Naive thymus-derived CD4-positive, alpha-beta T cell (primary cell): Measurements from ENCODE around the gene OXLD1. TPM values are rescaled to one million over a fixed set of nuclear protein-coding genes. Genes with fewer than 3 reads are reported as not detected.
A peak's percentile ranks its signal among the peaks of the same experiment; 100 is the strongest.

Experiments used
- ATAC-seq: fragments of 150-1000 bp; cut with Tn5 transposase; 2 replicates; pipeline ENCODE4 v1.10.0; 2021; ENCODE audit warnings: mild to moderate bottlenecking, moderate library complexity
- CTCF ChIA-PET: fragments of 350-600 bp; sonication (Branson Sonifier 250); formaldehyde crosslinking; loops from one replicate; lab custom pipeline; 2021; ENCODE audit warnings: antibody characterized with exemption; lab: Charles Lee
- POLR2A ChIA-PET: fragments of 350-600 bp; sonication (Branson Sonifier 250); formaldehyde crosslinking; loops from one replicate; lab custom pipeline; 2021; ENCODE audit warnings: antibody characterized with exemption, inconsistent platforms; lab: Charles Lee
- DNase-seq, 9 donors: peaks; one replicate each; pipeline versions ENCODE4 v3.0.0 to v3.0.0-alpha.2; 2020 to 2022; ENCODE audit warnings: mixed read lengths in 1 of 9
- H3K27ac ChIP-seq: one replicate; pipeline ENCODE4 v1.7.0; 2013; ENCODE audit warnings: mild to moderate bottlenecking, low read depth, low read length, moderate library complexity
- H3K27me3 ChIP-seq, 2 donors: one replicate each; pipeline ENCODE4 v1.7.0; 2013; ENCODE audit warnings: low read length in 2 of 2, mild to moderate bottlenecking in 2 of 2, moderate library complexity in 2 of 2; ENCODE audit not compliant: control insufficient read depth in 2 of 2, insufficient read depth in 2 of 2
- H3K36me3 ChIP-seq, 3 experiments: 1 replicate in 2 of 3; 2 replicates in 1 of 3; pipeline ENCODE4 v1.7.0; 2013; ENCODE audit warnings: low read length in 3 of 3, mild to moderate bottlenecking in 3 of 3, moderate library complexity in 1 of 3; ENCODE audit not compliant: insufficient read depth in 3 of 3, control insufficient read depth in 2 of 3
- H3K4me1 ChIP-seq, 2 donors: one replicate each; pipeline ENCODE4 v1.7.0; 2013; ENCODE audit warnings: low read length in 2 of 2, mild to moderate bottlenecking in 2 of 2, moderate library complexity in 1 of 2; ENCODE audit not compliant: control insufficient read depth in 2 of 2, insufficient read depth in 2 of 2
- H3K4me3 ChIP-seq: 2 replicates; pipeline ENCODE4 v1.7.0; 2013; ENCODE audit warnings: mild to moderate bottlenecking, low read length
- H3K9me3 ChIP-seq, 3 experiments: 1 replicate in 2 of 3; 2 replicates in 1 of 3; pipeline ENCODE4 v1.7.0; 2013; ENCODE audit warnings: low read length in 3 of 3; ENCODE audit not compliant: control insufficient read depth in 2 of 3
- H3K27ac Mint-ChIP-seq, 9 donors: one replicate each; pipeline ENCODE4 v1.8.0; 2020 to 2022; ENCODE audit warnings: mixed read lengths in 9 of 9, mild to moderate bottlenecking in 8 of 9, moderate library complexity in 5 of 9, inconsistent platforms in 2 of 9
- H3K27me3 Mint-ChIP-seq, 5 donors: one replicate each; pipeline ENCODE4 v1.8.0; 2021 to 2022; ENCODE audit warnings: mixed read lengths in 5 of 5, mild to moderate bottlenecking in 1 of 5
- H3K36me3 Mint-ChIP-seq, 5 donors: one replicate each; pipeline ENCODE4 v1.8.0; 2020 to 2022; ENCODE audit warnings: mixed read lengths in 5 of 5, mild to moderate bottlenecking in 3 of 5, inconsistent platforms in 1 of 5
- H3K4me1 Mint-ChIP-seq, 7 donors: one replicate each; pipeline ENCODE4 v1.8.0; 2020 to 2022; ENCODE audit warnings: mixed read lengths in 7 of 7, mild to moderate bottlenecking in 3 of 7, inconsistent platforms in 1 of 7
- H3K4me3 Mint-ChIP-seq, 10 donors: one replicate each; pipeline ENCODE4 v1.8.0; 2020 to 2022; ENCODE audit warnings: mild to moderate bottlenecking in 10 of 10, mixed read lengths in 10 of 10, moderate library complexity in 6 of 10, inconsistent platforms in 2 of 10
- H3K9me3 Mint-ChIP-seq, 11 donors: one replicate each; pipeline ENCODE4 v1.8.0; 2020 to 2022; ENCODE audit warnings: mixed read lengths in 11 of 11, mild to moderate bottlenecking in 4 of 11, inconsistent platforms in 1 of 11, moderate library complexity in 1 of 11
- intact Hi-C, 2 donors: fragments of 100-400 bp; cut with micrococcal nuclease; formaldehyde crosslinking; loops; one replicate each; pipeline ENCODE4 v1.15.1; 2023
- polyA plus RNA-seq, 2 donors: library from polyadenylated mRNA; unstranded; fragments of 300-500 nt; fragmentation: Illumina TruSeq; gene quantifications; one replicate each; pipeline ENCODE4 v1.2.3, GENCODE V29; 2021
- total RNA-seq, 6 experiments: library from RNA in 5 of 6; stranded (reverse) in 5 of 6; gene quantifications; 1 replicate in 5 of 6; 2 replicates in 1 of 6; pipeline ENCODE4 v1.2.3 and lab custom pipeline; 2021 to 2026

The OXLD1 gene
- total RNA-seq (10 to 100 TPM; 35.9 to 61.9 (median 47.5) TPM), polyA plus RNA-seq (100 to 1,000 TPM; 108 to 123 TPM), total RNA-seq (lab: John Stamatoyannopoulos, UW) (20.5 reads per million, percentile 51 among the genes with 10 or more reads in this experiment)

GRCh38 chr17:81666342-81667191, at the start of gene OXLD1, which contains the start of gene CCDC137:
Gene OXLD1, minus strand, starts transcription at chr17:81666605. Its CDS starts 28 bp downstream, at chr17:81666577.
Gene CCDC137, plus strand, starts transcription at chr17:81666737. Its CDS starts 30 bp downstream, at chr17:81666767.
- H3K4me3 ChIP-seq: peak within 1 kb of the TSS; percentile 86
- DNase-seq (peak; percentile 82 to 93 (median 89)), ATAC-seq (peak; percentile 94)
- no peaks in the 10 kb centered on the region for H3K9me3 ChIP-seq
- intact Hi-C loops: loop anchor here (1.0 to 5.0 kb wide), 8 partner anchors 16 to 196 kb away; partner anchors contain the start of genes ARL16 (in 2 of the 2), MRPL12 (in 2 of the 2), NPLOC4 (in 2 of the 2) and TSPAN10 (in 2 of the 2)
- H3K27me3 Mint-ChIP-seq: no peaks in the 10 kb centered on the region
- H3K4me1 ChIP-seq: peaks cover 35 to 50% of the 10 kb centered on the region in 2 donors
- peaks cover 17 to 62% (median 43%) of the 10 kb centered on the region in 7 donors for H3K4me1 Mint-ChIP-seq
- peaks cover 0 to 2% (median 0%) of the 10 kb centered on the region in 11 donors for H3K9me3 Mint-ChIP-seq
- peaks cover 0 to 26% (median 3%) of the 10 kb centered on the region in 5 donors for H3K36me3 Mint-ChIP-seq
- ChIA-PET CTCF (no interaction called here), POLR2A (interaction anchor here (0.9 to 3.0 kb wide), 7 partner anchors 17 to 225 kb away, joined by 3 to 26 read pairs (median 5); partner anchors contain the start of genes ANAPC11, ARL16, HGS and MRPL12)
- H3K27ac Mint-ChIP-seq: peak within 1 kb of the TSS; percentile 84 to 97 (median 92)
- H3K4me3 Mint-ChIP-seq: peak within 1 kb of the TSS; percentile 88 to 99 (median 94)
- peaks cover 4 to 41% (median 12%) of the 10 kb centered on the region in 3 experiments for H3K36me3 ChIP-seq
- no peaks in the 10 kb centered on the region for H3K27me3 ChIP-seq
- H3K27ac ChIP-seq: peak within 1 kb of the TSS; percentile 93

DNA sequence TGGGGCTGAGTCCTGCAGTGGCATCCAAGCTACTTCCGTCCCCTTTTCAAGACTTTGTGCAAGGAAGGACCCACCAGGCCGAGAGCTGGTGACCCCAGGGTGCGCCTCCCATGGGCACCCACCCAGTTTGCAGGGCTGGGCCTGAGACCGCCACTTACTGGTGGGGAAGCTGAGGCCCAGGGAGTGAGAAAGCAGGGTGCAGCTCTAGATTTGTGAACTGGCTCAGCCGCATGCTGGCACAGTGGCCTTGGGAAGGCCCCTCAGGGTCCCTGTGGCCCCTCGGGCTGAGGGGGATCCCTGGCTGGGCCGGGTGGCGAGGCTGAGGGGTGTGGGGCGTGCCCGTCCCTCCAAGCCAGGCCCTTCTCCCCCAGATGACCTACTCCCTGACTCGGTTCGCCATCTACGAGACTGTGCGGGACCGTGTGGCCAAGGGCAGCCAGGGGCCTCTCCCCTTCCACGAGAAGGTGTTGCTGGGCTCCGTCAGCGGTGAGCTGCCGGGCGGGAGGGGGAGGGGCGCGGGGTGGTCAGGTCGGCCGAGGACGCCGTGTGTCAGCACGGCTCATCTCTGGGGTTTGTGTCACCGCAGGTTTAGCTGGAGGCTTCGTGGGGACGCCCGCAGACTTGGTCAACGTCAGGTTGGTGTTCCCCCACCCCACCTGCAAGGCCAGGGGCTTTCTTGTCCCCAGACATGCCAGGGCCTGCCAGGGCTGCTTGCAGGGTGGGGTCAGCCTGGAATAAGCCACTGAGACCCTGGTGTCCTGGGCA, 48.9 kb upstream of the OXLD1 start:
- Histone ChIP-seq H3K27me3 (no peaks in the 10 kb centered on the region), H3K36me3 (no peaks in the 10 kb centered on the region), H3K4me3 (no peak overlapping the region), H3K27ac (no peak overlapping the region), H3K4me1 (peaks cover 11 to 13% of the 10 kb centered on the region in 2 donors), H3K9me3 (no peaks in the 10 kb centered on the region)
- ChIA-PET POLR2A (no interaction called here), CTCF (no interaction called here)
- peaks cover 9 to 19% (median 14%) of the 10 kb centered on the region in 7 donors for H3K4me1 Mint-ChIP-seq
- H3K36me3 Mint-ChIP-seq: no peaks in the 10 kb centered on the region
- no peak for ATAC-seq
- intact Hi-C loops: no loop called here
- no peak overlapping the region for H3K27ac Mint-ChIP-seq
- no peaks in the 10 kb centered on the region for H3K9me3 Mint-ChIP-seq
- no peak for DNase-seq
- no peaks in the 10 kb centered on the region for H3K27me3 Mint-ChIP-seq
- H3K4me3 Mint-ChIP-seq: no peak overlapping the region

DNA sequence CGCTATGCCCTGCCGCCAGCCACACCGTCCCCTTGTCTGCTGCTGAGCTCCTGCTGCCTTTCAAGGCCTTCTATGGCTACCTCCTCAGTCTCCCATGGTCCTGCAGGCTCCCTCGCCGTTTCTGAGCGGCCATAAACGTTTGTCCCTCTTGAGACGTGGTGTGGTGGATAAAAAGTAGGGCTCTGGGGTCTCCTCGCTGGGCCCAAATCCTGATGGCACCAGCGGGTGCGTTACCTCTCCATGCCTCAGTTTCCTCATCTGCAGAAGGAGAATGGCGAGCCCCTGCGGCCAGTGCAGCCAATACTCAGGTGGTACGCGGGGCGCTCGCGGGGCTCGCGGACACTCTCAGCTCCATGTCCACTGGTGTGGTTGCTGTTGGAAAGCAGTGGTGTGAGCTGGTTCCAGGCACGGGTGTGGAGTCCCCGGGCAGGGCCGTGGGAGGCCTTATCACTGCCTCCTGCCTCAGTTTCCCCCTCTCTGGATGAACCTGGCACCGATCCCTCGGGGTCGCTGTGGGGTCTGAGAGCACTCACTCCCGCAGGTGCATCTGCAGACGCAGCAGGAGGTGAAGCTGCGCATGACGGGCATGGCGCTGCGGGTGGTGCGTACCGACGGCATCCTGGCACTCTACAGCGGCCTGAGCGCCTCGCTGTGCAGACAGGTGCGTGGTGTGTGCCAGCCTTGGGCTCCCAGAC, 48.2 kb upstream of the OXLD1 start:
- Mint-ChIP-seq H3K27ac (no peak overlapping the region), H3K36me3 (no peaks in the 10 kb centered on the region), H3K4me1 (peaks cover 9 to 23% (median 18%) of the 10 kb centered on the region in 7 donors), H3K27me3 (no peaks in the 10 kb centered on the region), H3K9me3 (no peaks in the 10 kb centered on the region), H3K4me3 (peak overlapping the region in 2 of 10 donors; percentile 45 to 49)
- no peak for DNase-seq
- no peak overlapping the region for H3K4me3 ChIP-seq
- POLR2A ChIA-PET: no interaction called here
- no peaks in the 10 kb centered on the region for H3K27me3 ChIP-seq
- no peak overlapping the region for H3K27ac ChIP-seq
- H3K9me3 ChIP-seq: no peaks in the 10 kb centered on the region
- intact Hi-C loops: no loop called here
- H3K4me1 ChIP-seq: peaks cover 13% of the 10 kb centered on the region in 2 donors
- CTCF ChIA-PET: no interaction called here
- ATAC-seq: no peak
- H3K36me3 ChIP-seq: no peaks in the 10 kb centered on the region

DNA sequence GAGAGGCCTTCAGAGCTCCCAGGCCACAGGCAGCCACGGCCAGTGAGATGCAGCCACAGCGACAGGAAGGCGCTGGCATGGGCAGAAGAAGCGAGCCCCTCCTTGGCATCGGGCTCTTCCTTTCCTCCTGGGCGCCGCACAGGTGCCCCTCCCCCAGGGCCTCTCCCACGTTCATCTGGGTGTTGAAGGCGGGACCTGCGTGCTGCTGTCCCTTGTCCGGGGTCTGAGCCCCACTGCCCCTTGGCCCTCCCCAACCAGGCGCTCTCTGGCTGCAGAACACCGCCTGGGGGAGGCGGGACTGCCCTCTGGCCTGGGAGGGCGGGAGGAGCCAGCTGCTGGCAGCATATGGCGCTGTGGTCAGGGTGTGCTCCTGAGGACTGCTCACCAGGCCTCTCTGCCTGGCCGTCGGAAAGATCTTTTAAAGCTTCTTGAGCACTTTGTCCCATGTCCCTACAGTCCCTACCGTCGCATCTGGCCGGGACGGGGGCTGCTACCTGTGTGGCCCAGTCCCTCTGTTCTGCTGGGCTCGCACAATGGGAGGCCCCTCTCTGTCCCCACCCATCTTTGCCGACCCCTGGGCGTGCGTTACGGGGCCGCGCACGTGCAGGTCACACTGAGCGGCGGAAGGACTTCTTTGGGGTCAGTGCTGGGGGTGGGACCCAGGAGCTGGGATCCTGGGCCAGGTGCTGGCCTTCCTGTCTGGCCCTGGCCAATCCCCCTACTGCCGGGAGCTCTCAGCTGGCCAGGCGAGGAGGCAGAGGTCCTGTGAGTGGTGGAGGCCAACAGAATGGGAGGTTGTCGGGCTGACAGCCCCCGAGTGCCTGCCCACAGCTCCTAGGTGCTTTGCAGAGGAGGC, 47.4 kb upstream of the OXLD1 start:
- H3K36me3 Mint-ChIP-seq: no peaks in the 10 kb centered on the region
- H3K4me3 Mint-ChIP-seq: peak overlapping the region in 4 of 10 donors; percentile 47 to 87 (median 86)
- Histone ChIP-seq H3K27me3 (no peaks in the 10 kb centered on the region), H3K27ac (no peak overlapping the region), H3K4me1 (peaks cover 13% of the 10 kb centered on the region in 2 donors), H3K9me3 (no peaks in the 10 kb centered on the region), H3K4me3 (no peak overlapping the region), H3K36me3 (no peaks in the 10 kb centered on the region)
- CTCF ChIA-PET: no interaction called here
- no peaks in the 10 kb centered on the region for H3K9me3 Mint-ChIP-seq
- peaks cover 9 to 23% (median 18%) of the 10 kb centered on the region in 7 donors for H3K4me1 Mint-ChIP-seq
- intact Hi-C loops: loop anchor here in 1 of 2 donors (2.0 kb wide), 1 partner anchor 147 kb away; the partner anchor contains the start of gene P4HB
- H3K27ac Mint-ChIP-seq: no peak overlapping the region
- DNase-seq (no peak), ATAC-seq (no peak)
- no peaks in the 10 kb centered on the region for H3K27me3 Mint-ChIP-seq
- POLR2A ChIA-PET: interaction anchor here (1.8 kb wide), 1 partner anchor 155 kb away, joined by 4 read pairs; no protein-coding TSS in a partner anchor

GRCh38 chr17:81713004-81713555, 46.7 kb upstream of the OXLD1 start:
- H3K36me3 Mint-ChIP-seq: no peaks in the 10 kb centered on the region
- intact Hi-C loops: loop anchor here in 1 of 2 donors (2.0 kb wide), 1 partner anchor 148 kb away; the partner anchor contains the start of gene P4HB
- Histone ChIP-seq H3K4me1 (peaks cover 13% of the 10 kb centered on the region in 2 donors), H3K27me3 (no peaks in the 10 kb centered on the region), H3K36me3 (no peaks in the 10 kb centered on the region), H3K9me3 (no peaks in the 10 kb centered on the region), H3K27ac (peak overlapping the region; percentile 55), H3K4me3 (peak overlapping the region; percentile 24)
- peaks cover 9 to 23% (median 18%) of the 10 kb centered on the region in 7 donors for H3K4me1 Mint-ChIP-seq
- H3K4me3 Mint-ChIP-seq: peak overlapping the region; percentile 78 to 90 (median 86)
- DNase-seq (no peak), ATAC-seq (no peak)
- H3K27ac Mint-ChIP-seq: peak overlapping the region in 6 of 9 donors; percentile 32 to 77 (median 60)
- no peaks in the 10 kb centered on the region for H3K27me3 Mint-ChIP-seq
- ChIA-PET CTCF (interaction anchor here (0.7 kb wide), 1 partner anchor 16 kb away, joined by 3 read pairs; no protein-coding TSS in a partner anchor), POLR2A (interaction anchor here (1.0 to 1.8 kb wide), 2 partner anchors 50 to 156 kb away, joined by 4 read pairs; no protein-coding TSS in a partner anchor)
- H3K9me3 Mint-ChIP-seq: no peaks in the 10 kb centered on the region
